ENCODE data around the gene SDC1.
A peak's percentile ranks its signal among the peaks of the same experiment; 100 is the strongest.

Gene SDC1

GRCh38 chr2:20212871-20213503, 11.9 kb downstream of the SDC1 start:
- H3K36me3 ChIP-seq (ENCODE audit: insufficient read depth, low read length) = no peaks in the 10 kb centered on the region
- 0 out of 2 replicates have a peak overlapping the region, but pooled peaks have one; percentile 5 for H3K4me3 ChIP-seq
- TF ChIP-seq EZH2 (IDR thresholded peaks at IDR 0.05) (no peak), FOXP2 (optimal IDR thresholded peaks at IDR 0.05; ENCODE audit: control extremely low read depth, extremely low read length, insufficient read depth) (no peak), POLR2AphosphoS5 (IDR thresholded peaks at IDR 0.05; ENCODE audit: borderline replicate concordance, low read depth, low read length) (no peak)
- peak overlapping the region; percentile 15 for H3K9ac ChIP-seq (ENCODE audit: insufficient read length)
- no peak for DNase-seq (ENCODE audit: low read depth, low spot score)
- H3K9me3 ChIP-seq (ENCODE audit: low read depth, low read length) = no peaks in the 10 kb centered on the region
- no peak overlapping the region for H3K27ac ChIP-seq

DNA sequence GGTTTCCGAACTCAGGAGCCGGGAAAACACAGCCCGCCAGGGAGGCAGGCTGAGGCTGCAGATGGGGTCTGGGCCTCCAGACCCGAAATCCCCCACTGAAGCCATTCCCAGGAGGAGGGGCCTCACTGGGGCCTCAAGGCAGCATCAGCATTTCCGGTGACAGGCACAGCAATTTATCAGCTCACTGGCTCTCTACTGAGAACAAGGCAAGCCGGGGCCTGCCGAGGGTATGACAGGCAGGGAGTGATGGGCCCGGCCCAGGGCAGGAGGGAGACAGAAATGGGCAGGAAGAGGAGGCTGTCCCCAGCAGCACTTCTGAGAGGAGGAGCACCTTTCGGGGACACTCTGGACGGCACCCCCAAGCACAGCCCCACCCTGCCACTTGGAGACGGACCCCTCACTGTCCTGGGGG, 12.5 kb downstream of the SDC1 start:
- 0 out of 2 replicates have a peak overlapping the region, but pooled peaks have one; percentile 5 for H3K4me3 ChIP-seq
- no peaks in the 10 kb centered on the region for H3K9me3 ChIP-seq (ENCODE audit: low read depth, low read length)
- no peak overlapping the region for H3K27ac ChIP-seq
- DNase-seq (ENCODE audit: low read depth, low spot score) = no peak
- H3K9ac ChIP-seq (ENCODE audit: insufficient read length) = no peak overlapping the region
- no peaks in the 10 kb centered on the region for H3K36me3 ChIP-seq (ENCODE audit: insufficient read depth, low read length)
- TF ChIP-seq EZH2 (IDR thresholded peaks at IDR 0.05) (no peak), POLR2AphosphoS5 (IDR thresholded peaks at IDR 0.05; ENCODE audit: borderline replicate concordance, low read depth, low read length) (no peak), FOXP2 (optimal IDR thresholded peaks at IDR 0.05; ENCODE audit: control extremely low read depth, extremely low read length, insufficient read depth) (no peak)

- no peaks in the 10 kb centered on the region for H3K36me3 ChIP-seq (ENCODE audit: insufficient read depth, low read length)
- no peak overlapping the region for H3K4me3 ChIP-seq
- no peak for TF ChIP-seq FOXP2 (optimal IDR thresholded peaks at IDR 0.05; ENCODE audit: control extremely low read depth, extremely low read length, insufficient read depth)
- no peak for TF ChIP-seq EZH2 (IDR thresholded peaks at IDR 0.05)
- no peak for TF ChIP-seq POLR2AphosphoS5 (IDR thresholded peaks at IDR 0.05; ENCODE audit: borderline replicate concordance, low read depth, low read length)
- DNase-seq (ENCODE audit: low read depth, low spot score) = no peak
- H3K9ac ChIP-seq (ENCODE audit: insufficient read length) = no peak overlapping the region
- no peaks in the 10 kb centered on the region for H3K9me3 ChIP-seq (ENCODE audit: low read depth, low read length)
- H3K27ac ChIP-seq = no peak overlapping the region
These were observed 13.0 kb downstream of the SDC1 start for GRCh38 chr2:20211860-20212458.

DNA sequence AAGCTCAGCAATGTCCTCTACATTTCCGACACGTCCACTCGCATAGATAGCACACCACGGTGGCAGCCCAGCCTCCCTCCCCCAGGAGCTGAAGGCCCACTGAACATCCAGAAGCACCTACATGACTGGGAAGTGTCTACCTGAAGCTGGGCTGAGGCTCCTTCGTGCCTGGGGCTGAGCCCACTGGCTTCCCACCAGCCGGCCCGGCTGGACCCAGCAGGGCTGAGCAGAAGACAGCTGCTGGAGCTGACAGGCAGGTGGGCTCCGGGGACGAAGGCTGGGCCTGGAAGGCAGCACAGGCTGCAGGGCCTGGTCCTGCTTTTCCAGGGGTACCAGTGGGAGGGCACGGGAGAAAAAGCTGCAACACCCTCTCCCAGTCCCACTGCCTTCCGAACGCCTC, 13.5 kb downstream of the SDC1 start:
- Histone ChIP-seq H3K36me3 (ENCODE audit: insufficient read depth, low read length) (no peaks in the 10 kb centered on the region), H3K27ac (no peak overlapping the region), H3K9ac (ENCODE audit: insufficient read length) (no peak overlapping the region), H3K4me3 (no peak overlapping the region), H3K9me3 (ENCODE audit: low read depth, low read length) (no peaks in the 10 kb centered on the region)
- no peak for DNase-seq (ENCODE audit: low read depth, low spot score)
- TF ChIP-seq POLR2AphosphoS5 (IDR thresholded peaks at IDR 0.05; ENCODE audit: borderline replicate concordance, low read depth, low read length) (no peak), FOXP2 (optimal IDR thresholded peaks at IDR 0.05; ENCODE audit: control extremely low read depth, extremely low read length, insufficient read depth) (no peak), EZH2 (IDR thresholded peaks at IDR 0.05) (no peak)

GRCh38 chr2:20210462-20210861, 14.5 kb downstream of the SDC1 start:
- H3K27ac ChIP-seq = no peak overlapping the region

DNA sequence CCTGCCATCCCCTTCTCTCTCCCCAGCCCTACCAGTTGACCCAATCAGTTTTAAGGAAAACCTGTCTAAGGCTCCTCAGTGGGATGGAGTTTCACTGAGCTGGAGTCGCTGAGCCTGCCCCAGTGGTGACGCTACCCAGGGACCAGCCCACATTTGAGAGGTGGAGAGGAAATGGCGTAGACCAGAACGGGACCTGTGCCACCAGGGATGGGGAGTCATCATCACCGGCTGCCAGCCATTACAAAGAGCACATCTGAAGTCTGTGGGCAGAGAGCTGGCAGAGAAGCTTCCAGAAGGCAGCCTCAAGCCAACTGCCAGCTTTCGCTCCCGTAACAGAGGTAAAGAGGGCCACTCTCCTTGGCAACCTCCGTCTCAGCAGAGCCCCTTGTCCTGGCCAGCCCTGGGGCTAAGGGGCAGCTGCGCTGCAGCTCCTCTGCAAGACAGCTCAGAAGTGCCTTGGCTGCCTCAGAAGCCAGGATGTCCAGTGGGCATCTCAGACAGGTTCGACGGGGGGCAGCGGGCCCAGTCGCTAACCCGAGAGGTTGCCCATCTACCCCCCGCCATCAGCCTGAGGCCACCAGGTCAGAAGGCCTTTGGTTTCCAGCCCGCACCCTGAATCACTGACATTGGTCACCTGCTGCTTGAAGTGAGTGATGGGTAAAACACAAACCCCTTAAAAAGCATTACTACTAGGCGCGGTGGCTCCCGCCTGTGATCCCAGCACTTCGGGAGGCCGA, 15.4 kb downstream of the SDC1 start:
- H3K4me3 ChIP-seq = no peak overlapping the region
- no peaks in the 10 kb centered on the region for H3K9me3 ChIP-seq (ENCODE audit: low read depth, low read length)
- TF ChIP-seq EZH2 (IDR thresholded peaks at IDR 0.05) (no peak), POLR2AphosphoS5 (IDR thresholded peaks at IDR 0.05; ENCODE audit: borderline replicate concordance, low read depth, low read length) (no peak), FOXP2 (optimal IDR thresholded peaks at IDR 0.05; ENCODE audit: control extremely low read depth, extremely low read length, insufficient read depth) (no peak)
- H3K9ac ChIP-seq (ENCODE audit: insufficient read length) = no peak overlapping the region
- DNase-seq (ENCODE audit: low read depth, low spot score) = no peak
- H3K36me3 ChIP-seq (ENCODE audit: insufficient read depth, low read length) = no peaks in the 10 kb centered on the region
- no peak overlapping the region for H3K27ac ChIP-seq

More at GRCh38 chr2:20210462-20210861, 14.5 kb downstream of the SDC1 start:
- no peak for DNase-seq (ENCODE audit: low read depth, low spot score)
- no peaks in the 10 kb centered on the region for H3K9me3 ChIP-seq (ENCODE audit: low read depth, low read length)
- no peak overlapping the region for H3K9ac ChIP-seq (ENCODE audit: insufficient read length)
- no peaks in the 10 kb centered on the region for H3K36me3 ChIP-seq (ENCODE audit: insufficient read depth, low read length)
- TF ChIP-seq POLR2AphosphoS5 (IDR thresholded peaks at IDR 0.05; ENCODE audit: borderline replicate concordance, low read depth, low read length) (no peak), FOXP2 (optimal IDR thresholded peaks at IDR 0.05; ENCODE audit: control extremely low read depth, extremely low read length, insufficient read depth) (no peak), EZH2 (IDR thresholded peaks at IDR 0.05) (no peak)
- no peak overlapping the region for H3K4me3 ChIP-seq

GRCh38 chr2:20208476-20208859, 16.5 kb downstream of the SDC1 start:
- H3K4me3 ChIP-seq = no peak overlapping the region
- no peak overlapping the region for H3K27ac ChIP-seq
- DNase-seq (ENCODE audit: low read depth, low spot score) = no peak
- no peak for TF ChIP-seq FOXP2 (optimal IDR thresholded peaks at IDR 0.05; ENCODE audit: control extremely low read depth, extremely low read length, insufficient read depth)
- TF ChIP-seq POLR2AphosphoS5 (IDR thresholded peaks at IDR 0.05; ENCODE audit: borderline replicate concordance, low read depth, low read length) = no peak
- no peak for TF ChIP-seq EZH2 (IDR thresholded peaks at IDR 0.05)
- H3K36me3 ChIP-seq (ENCODE audit: insufficient read depth, low read length) = no peaks in the 10 kb centered on the region
- no peak overlapping the region for H3K9ac ChIP-seq (ENCODE audit: insufficient read length)
- H3K9me3 ChIP-seq (ENCODE audit: low read depth, low read length) = no peaks in the 10 kb centered on the region

GRCh38 chr2:20207051-20207450, 17.9 kb downstream of the SDC1 start:
- no peak overlapping the region for H3K9ac ChIP-seq (ENCODE audit: insufficient read length)
- no peak for DNase-seq (ENCODE audit: low read depth, low spot score)
- TF ChIP-seq POLR2AphosphoS5 (IDR thresholded peaks at IDR 0.05; ENCODE audit: borderline replicate concordance, low read depth, low read length) (no peak), EZH2 (IDR thresholded peaks at IDR 0.05) (no peak), FOXP2 (optimal IDR thresholded peaks at IDR 0.05; ENCODE audit: control extremely low read depth, extremely low read length, insufficient read depth) (no peak)
- no peak overlapping the region for H3K27ac ChIP-seq
- H3K36me3 ChIP-seq (ENCODE audit: insufficient read depth, low read length) = no peaks in the 10 kb centered on the region
- H3K9me3 ChIP-seq (ENCODE audit: low read depth, low read length) = no peaks in the 10 kb centered on the region
- no peak overlapping the region for H3K4me3 ChIP-seq

Measured in SK-N-MC (cell line).